Tibial nerve (tissue), 3 donors: ENCODE measurements around the gene ALAS2.

Experiments used
- POLR2A ChIP-seq, 2 donors: fragments of 450-650 bp; IDR thresholded peaks; one replicate each; pipeline ENCODE4 v1.6.1; 2017; ENCODE audit warnings: antibody characterized with exemption in 2 of 2, mild to moderate bottlenecking in 2 of 2, moderate library complexity in 2 of 2
- TF ChIP-seq, protein P1 (sequence below), 5 experiments: fragments of 200-600 bp in 3 of 5; fragments of 450-650 bp in 2 of 5; sonication (generic) in 3 of 5; IDR thresholded peaks; one replicate each; pipeline ENCODE4 v1.5.1; 2016 to 2019; ENCODE audit warnings: antibody characterized with exemption in 5 of 5, mild to moderate bottlenecking in 3 of 5, moderate library complexity in 2 of 5

DNA sequence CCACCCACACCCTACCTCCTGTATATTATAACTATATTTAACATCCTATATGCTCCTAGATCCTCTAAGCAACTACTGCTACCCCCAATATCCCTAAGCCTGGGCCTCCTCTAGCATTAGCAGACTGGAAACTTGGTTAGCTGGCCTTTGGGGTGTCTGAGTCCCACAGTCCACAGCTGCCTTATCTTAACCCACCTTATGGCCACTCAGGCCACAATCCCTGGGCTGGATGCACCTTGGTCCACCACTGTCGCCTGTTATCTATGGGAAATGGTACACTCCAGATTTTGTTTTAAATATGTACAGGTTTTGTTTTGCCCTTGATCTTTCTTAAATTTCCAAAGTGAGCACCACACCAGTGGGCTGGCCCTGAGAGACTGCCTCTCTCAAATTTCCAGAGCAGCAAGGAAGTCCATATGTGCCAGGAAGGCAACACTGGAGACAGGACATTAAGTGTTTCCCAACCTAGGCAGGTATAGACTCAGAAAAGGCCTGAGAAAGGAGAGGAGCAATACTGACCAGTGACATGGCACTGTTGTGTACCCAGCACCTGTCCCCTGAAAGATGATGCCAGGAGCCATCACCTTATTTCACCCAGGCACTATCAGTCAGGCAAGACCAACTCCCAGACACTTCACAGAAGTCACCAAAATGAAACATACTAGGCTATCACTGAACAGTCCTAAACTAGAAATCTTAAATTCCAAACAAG, 37.7 kb downstream of the ALAS2 start:
- no peak for TF ChIP-seq POLR2A (IDR thresholded peaks at IDR 0.05)
- TF ChIP-seq, protein P1, sequence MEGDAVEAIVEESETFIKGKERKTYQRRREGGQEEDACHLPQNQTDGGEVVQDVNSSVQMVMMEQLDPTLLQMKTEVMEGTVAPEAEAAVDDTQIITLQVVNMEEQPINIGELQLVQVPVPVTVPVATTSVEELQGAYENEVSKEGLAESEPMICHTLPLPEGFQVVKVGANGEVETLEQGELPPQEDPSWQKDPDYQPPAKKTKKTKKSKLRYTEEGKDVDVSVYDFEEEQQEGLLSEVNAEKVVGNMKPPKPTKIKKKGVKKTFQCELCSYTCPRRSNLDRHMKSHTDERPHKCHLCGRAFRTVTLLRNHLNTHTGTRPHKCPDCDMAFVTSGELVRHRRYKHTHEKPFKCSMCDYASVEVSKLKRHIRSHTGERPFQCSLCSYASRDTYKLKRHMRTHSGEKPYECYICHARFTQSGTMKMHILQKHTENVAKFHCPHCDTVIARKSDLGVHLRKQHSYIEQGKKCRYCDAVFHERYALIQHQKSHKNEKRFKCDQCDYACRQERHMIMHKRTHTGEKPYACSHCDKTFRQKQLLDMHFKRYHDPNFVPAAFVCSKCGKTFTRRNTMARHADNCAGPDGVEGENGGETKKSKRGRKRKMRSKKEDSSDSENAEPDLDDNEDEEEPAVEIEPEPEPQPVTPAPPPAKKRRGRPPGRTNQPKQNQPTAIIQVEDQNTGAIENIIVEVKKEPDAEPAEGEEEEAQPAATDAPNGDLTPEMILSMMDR (IDR thresholded peaks at IDR 0.05): no peak
